Measurements from ENCODE around the gene USHBP1. TPM values are rescaled to one million over a fixed set of nuclear protein-coding genes. Genes with fewer than 3 reads are reported as not detected.

Gene USHBP1
- total RNA-seq, 1 experiment from 2014 or later: not detected

DNA sequence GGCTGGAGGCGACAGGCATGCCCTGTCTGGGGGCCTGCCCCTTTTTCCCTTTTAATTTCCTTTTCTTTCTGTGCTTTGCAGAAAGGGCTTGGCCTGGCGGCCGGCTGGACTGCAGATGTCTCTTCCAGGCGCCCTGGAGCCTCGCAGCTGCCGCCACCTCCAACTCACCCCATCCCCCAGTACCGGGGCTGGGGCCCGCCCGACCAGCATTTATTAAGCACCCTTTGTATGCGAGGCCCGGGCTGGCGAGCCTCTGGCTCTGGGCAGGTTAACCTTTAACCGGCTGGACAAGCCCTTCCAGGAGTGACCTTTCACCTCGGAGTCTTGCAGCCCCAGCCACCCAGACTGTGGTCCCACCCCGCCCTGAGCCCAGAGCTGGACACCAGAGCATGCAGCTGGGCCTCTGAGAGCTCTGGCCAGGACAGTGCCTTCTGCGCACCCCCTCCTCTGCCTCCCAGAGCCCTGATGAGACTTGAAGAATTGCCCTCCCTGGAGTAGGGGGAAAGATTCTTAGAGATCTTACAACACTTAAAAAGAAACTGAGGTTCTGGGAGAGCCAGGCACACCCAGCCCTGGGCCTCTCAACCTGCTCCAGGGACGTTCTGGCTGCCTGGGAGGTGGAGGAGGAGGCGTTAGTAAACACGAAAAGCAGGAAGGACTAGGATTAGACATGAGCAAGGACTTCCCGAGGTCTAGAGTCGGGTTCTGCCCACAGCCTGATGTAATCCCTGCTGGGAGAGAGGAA lies 17.7 kb downstream of the USHBP1 start:
- BruUV-seq (replicated peaks): no TSS peak
- ChIA-PET POLR2A (no interaction called here), CTCF (no interaction called here)
- Histone ChIP-seq H3K4me3 (ENCODE audit: low read depth in 2 of 2, low read length in 2 of 2) (peak overlapping the region; percentile 32 to 36), H3K36me3 (ENCODE audit: control insufficient read depth, insufficient read depth, low read length) (peaks cover 2% of the 10 kb centered on the region; the same call in 1 of the 2 replicates), H3K4me1 (ENCODE audit: control insufficient read depth, insufficient read depth, low read length) (peaks cover 37% of the 10 kb centered on the region), H3K9me3 (ENCODE audit: control insufficient read depth, insufficient read depth, low read depth, low read length) (no peaks in the 10 kb centered on the region), H3K27ac (ENCODE audit: low read length) (peak overlapping the region; percentile 85), H3K27me3 (ENCODE audit: control insufficient read depth, insufficient read depth, low read length) (no peaks in the 10 kb centered on the region)
- in situ Hi-C loops (cut with HindIII; ENCODE audit: low pct_unique_long_range_greater_than_20kb, low sequenced_read_pairs) (no loop called here), intact Hi-C loops (cut with micrococcal nuclease; ENCODE audit: unreplicated experiment) (no loop called here)
- DNase-seq (ENCODE audit: low read depth, low spot score) (no peak), ATAC-seq (peak; percentile 11)
- TF ChIP-seq SIN3A (IDR thresholded peaks at IDR 0.05; ENCODE audit: borderline replicate concordance, insufficient read depth, low read depth, low read length) (no peak), TCF7L2 (IDR thresholded peaks at IDR 0.05; ENCODE audit: low read depth, low read length) (no peak), POLR2AphosphoS5 (IDR thresholded peaks at IDR 0.05; ENCODE audit: low read depth, low read length) (no peak)
- TF ChIP-seq, protein P1, sequence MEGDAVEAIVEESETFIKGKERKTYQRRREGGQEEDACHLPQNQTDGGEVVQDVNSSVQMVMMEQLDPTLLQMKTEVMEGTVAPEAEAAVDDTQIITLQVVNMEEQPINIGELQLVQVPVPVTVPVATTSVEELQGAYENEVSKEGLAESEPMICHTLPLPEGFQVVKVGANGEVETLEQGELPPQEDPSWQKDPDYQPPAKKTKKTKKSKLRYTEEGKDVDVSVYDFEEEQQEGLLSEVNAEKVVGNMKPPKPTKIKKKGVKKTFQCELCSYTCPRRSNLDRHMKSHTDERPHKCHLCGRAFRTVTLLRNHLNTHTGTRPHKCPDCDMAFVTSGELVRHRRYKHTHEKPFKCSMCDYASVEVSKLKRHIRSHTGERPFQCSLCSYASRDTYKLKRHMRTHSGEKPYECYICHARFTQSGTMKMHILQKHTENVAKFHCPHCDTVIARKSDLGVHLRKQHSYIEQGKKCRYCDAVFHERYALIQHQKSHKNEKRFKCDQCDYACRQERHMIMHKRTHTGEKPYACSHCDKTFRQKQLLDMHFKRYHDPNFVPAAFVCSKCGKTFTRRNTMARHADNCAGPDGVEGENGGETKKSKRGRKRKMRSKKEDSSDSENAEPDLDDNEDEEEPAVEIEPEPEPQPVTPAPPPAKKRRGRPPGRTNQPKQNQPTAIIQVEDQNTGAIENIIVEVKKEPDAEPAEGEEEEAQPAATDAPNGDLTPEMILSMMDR (IDR thresholded peaks at IDR 0.05): no peak
- TF ChIP-seq, protein P2, sequence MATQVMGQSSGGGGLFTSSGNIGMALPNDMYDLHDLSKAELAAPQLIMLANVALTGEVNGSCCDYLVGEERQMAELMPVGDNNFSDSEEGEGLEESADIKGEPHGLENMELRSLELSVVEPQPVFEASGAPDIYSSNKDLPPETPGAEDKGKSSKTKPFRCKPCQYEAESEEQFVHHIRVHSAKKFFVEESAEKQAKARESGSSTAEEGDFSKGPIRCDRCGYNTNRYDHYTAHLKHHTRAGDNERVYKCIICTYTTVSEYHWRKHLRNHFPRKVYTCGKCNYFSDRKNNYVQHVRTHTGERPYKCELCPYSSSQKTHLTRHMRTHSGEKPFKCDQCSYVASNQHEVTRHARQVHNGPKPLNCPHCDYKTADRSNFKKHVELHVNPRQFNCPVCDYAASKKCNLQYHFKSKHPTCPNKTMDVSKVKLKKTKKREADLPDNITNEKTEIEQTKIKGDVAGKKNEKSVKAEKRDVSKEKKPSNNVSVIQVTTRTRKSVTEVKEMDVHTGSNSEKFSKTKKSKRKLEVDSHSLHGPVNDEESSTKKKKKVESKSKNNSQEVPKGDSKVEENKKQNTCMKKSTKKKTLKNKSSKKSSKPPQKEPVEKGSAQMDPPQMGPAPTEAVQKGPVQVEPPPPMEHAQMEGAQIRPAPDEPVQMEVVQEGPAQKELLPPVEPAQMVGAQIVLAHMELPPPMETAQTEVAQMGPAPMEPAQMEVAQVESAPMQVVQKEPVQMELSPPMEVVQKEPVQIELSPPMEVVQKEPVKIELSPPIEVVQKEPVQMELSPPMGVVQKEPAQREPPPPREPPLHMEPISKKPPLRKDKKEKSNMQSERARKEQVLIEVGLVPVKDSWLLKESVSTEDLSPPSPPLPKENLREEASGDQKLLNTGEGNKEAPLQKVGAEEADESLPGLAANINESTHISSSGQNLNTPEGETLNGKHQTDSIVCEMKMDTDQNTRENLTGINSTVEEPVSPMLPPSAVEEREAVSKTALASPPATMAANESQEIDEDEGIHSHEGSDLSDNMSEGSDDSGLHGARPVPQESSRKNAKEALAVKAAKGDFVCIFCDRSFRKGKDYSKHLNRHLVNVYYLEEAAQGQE (IDR thresholded peaks at IDR 0.05; ENCODE audit: insufficient read depth in 1 of 2, low read depth in 2 of 2, low read length in 1 of 2): no peak

DNA sequence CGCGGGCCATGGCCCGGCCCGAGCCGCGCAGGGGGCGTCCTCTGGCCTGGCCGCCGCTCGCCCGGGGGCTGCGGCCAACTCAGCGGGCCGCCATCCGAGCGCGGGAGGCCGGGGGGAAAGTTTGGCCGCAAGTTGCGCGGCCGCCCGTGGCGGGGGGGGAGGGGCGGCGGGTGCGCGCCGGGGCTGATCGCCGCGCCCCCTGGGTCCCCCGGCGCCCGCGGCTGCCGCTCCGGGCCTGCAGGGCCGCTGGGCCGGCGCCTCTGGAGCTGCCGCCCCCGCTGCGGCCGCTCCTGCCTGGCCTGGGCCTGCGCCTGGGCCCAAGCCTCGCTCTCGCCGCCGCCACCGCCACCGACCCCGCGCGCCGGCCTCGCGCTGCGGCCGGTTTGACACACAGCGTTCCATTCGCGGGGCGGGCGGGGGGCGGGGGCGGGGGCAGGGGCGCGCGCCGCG lies 19.0 kb downstream of the USHBP1 start, which contains the start of gene NR2F6:
TSS of gene NR2F6 (minus strand) at position 385 of the 450 bp plus-strand sequence. CDS start 699 bp downstream, outside the sequence.
- TF ChIP-seq SIN3A (IDR thresholded peaks at IDR 0.05; ENCODE audit: borderline replicate concordance, insufficient read depth, low read depth, low read length) (peak; percentile 59; the same call in 1 of the 2 replicates), POLR2AphosphoS5 (IDR thresholded peaks at IDR 0.05; ENCODE audit: low read depth, low read length) (no peak), TCF7L2 (IDR thresholded peaks at IDR 0.05; ENCODE audit: low read depth, low read length) (no peak)
- TF ChIP-seq, protein P1 (IDR thresholded peaks at IDR 0.05): no peak
- TF ChIP-seq, protein P2 (IDR thresholded peaks at IDR 0.05; ENCODE audit: insufficient read depth in 1 of 2, low read depth in 2 of 2, low read length in 1 of 2): no peak
- ChIA-PET CTCF (interaction anchor here (0.6 kb wide), 1 partner anchor 47 kb away, joined by 5 read pairs; no protein-coding TSS in a partner anchor), POLR2A (interaction anchor here (0.7 kb wide), 1 partner anchor 226 kb away, joined by 10 read pairs; no protein-coding TSS in a partner anchor)
- no peak for DNase-seq (ENCODE audit: low read depth, low spot score)
- peak within 1 kb of the TSS; percentile 83 to 84 for H3K4me3 ChIP-seq (ENCODE audit: low read depth in 2 of 2, low read length in 2 of 2)
- BruUV-seq (replicated peaks): no TSS peak
- H3K36me3 ChIP-seq (ENCODE audit: control insufficient read depth, insufficient read depth, low read length): peaks cover 2% of the 10 kb centered on the region; the same call in 1 of the 2 replicates
- no peak for ATAC-seq
- intact Hi-C loops (cut with micrococcal nuclease; ENCODE audit: unreplicated experiment): no loop called here
- H3K9me3 ChIP-seq (ENCODE audit: control insufficient read depth, insufficient read depth, low read depth, low read length): no peaks in the 10 kb centered on the region
- H3K4me1 ChIP-seq (ENCODE audit: control insufficient read depth, insufficient read depth, low read length): peaks cover 47% of the 10 kb centered on the region
- no peaks in the 10 kb centered on the region for H3K27me3 ChIP-seq (ENCODE audit: control insufficient read depth, insufficient read depth, low read length)
- in situ Hi-C loops (cut with HindIII; ENCODE audit: low pct_unique_long_range_greater_than_20kb, low sequenced_read_pairs): no loop called here
- peak within 1 kb of the TSS; percentile 91 for H3K27ac ChIP-seq (ENCODE audit: low read length)
